Tibial nerve (tissue), 4 donors: ENCODE results near the gene NBEAL2. TPM values are rescaled to one million over a fixed set of nuclear protein-coding genes. Genes with fewer than 3 reads are reported as not detected.

Source experiments
- DNase-seq, 2 donors: peaks; one replicate each; pipeline ENCODE4 v3.0.0-alpha.2; 2019; ENCODE audit warnings: low spot score in 2 of 2
- H3K27ac ChIP-seq, 4 donors: fragments of 200-600 bp; sonication (generic) in 3 of 4; one replicate each; pipeline ENCODE4 v1.5.1; 2017 to 2019; ENCODE audit warnings: mild to moderate bottlenecking in 1 of 4
- H3K27me3 ChIP-seq, 2 donors: fragments of 200-600 bp; sonication (generic) in 1 of 2; one replicate each; pipeline versions ENCODE4 v1.5.1 to v1.6.0; 2017 to 2019
- H3K36me3 ChIP-seq, 3 donors: fragments of 200-600 bp; sonication (generic); one replicate each; pipeline ENCODE4 v1.5.1; 2018 to 2019
- H3K4me1 ChIP-seq, 4 donors: fragments of 200-600 bp; sonication (generic) in 3 of 4; one replicate each; pipeline ENCODE4 v1.5.1; 2017 to 2019
- H3K4me3 ChIP-seq, 4 donors: fragments of 200-600 bp; sonication (generic) in 3 of 4; one replicate each; pipeline ENCODE4 v1.5.1; 2017 to 2019; ENCODE audit warnings: mild to moderate bottlenecking in 1 of 4, moderate library complexity in 1 of 4
- H3K9me3 ChIP-seq, 4 donors: fragments of 200-600 bp; sonication (generic) in 3 of 4; one replicate each; pipeline ENCODE4 v1.5.1; 2017 to 2019
- EP300 ChIP-seq, 2 donors: sonication (generic); formaldehyde crosslinking; IDR thresholded peaks; one replicate each; pipeline ENCODE4 v1.6.1; 2017; ENCODE audit warnings: antibody characterized with exemption in 2 of 2, mild to moderate bottlenecking in 1 of 2
- POLR2A ChIP-seq, 2 donors: fragments of 450-650 bp; IDR thresholded peaks; one replicate each; pipeline ENCODE4 v1.6.1; 2017; ENCODE audit warnings: antibody characterized with exemption in 2 of 2, mild to moderate bottlenecking in 2 of 2, moderate library complexity in 2 of 2
- WGBS, 2 donors: methylation state at CpG; one replicate each; pipeline ENCODE4 v1.1.5; 2018; 5-methylcytosine and 5-hydroxymethylcytosine counted together
- total RNA-seq, 4 donors: library from RNA; depleted of rRNA; stranded (reverse); fragments of >200 nt; gene quantifications; one replicate each; pipeline ENCODE4 v1.1.0, GENCODE V29; 2016
- TF ChIP-seq, protein P1 (sequence below), 5 experiments: fragments of 200-600 bp in 3 of 5; fragments of 450-650 bp in 2 of 5; sonication (generic) in 3 of 5; IDR thresholded peaks; one replicate each; pipeline ENCODE4 v1.5.1; 2016 to 2019; ENCODE audit warnings: antibody characterized with exemption in 5 of 5, mild to moderate bottlenecking in 3 of 5, moderate library complexity in 2 of 5

Gene NBEAL2
- total RNA-seq, 4 donors from 2014 or later, result 25.3 to 92.1 (median 26.6) TPM

GRCh38 chr3:46984591-46985459 lies 5.4 kb downstream of the NBEAL2 start:
- H3K4me3 ChIP-seq, result no peak overlapping the region
- no peaks in the 10 kb centered on the region for H3K27me3 ChIP-seq
- TF ChIP-seq EP300 (IDR thresholded peaks at IDR 0.05) (no peak), POLR2A (IDR thresholded peaks at IDR 0.05) (no peak)
- TF ChIP-seq, protein P1, sequence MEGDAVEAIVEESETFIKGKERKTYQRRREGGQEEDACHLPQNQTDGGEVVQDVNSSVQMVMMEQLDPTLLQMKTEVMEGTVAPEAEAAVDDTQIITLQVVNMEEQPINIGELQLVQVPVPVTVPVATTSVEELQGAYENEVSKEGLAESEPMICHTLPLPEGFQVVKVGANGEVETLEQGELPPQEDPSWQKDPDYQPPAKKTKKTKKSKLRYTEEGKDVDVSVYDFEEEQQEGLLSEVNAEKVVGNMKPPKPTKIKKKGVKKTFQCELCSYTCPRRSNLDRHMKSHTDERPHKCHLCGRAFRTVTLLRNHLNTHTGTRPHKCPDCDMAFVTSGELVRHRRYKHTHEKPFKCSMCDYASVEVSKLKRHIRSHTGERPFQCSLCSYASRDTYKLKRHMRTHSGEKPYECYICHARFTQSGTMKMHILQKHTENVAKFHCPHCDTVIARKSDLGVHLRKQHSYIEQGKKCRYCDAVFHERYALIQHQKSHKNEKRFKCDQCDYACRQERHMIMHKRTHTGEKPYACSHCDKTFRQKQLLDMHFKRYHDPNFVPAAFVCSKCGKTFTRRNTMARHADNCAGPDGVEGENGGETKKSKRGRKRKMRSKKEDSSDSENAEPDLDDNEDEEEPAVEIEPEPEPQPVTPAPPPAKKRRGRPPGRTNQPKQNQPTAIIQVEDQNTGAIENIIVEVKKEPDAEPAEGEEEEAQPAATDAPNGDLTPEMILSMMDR (IDR thresholded peaks at IDR 0.05), result no peak
- 85 to 87% methylated on average over 10 to 11 of the region's 11 CpGs for WGBS, 2 donors
- no peak for DNase-seq
- H3K36me3 ChIP-seq, result peaks cover 0 to 18% (median 0%) of the 10 kb centered on the region in 3 donors
- peaks cover 0 to 55% (median 14%) of the 10 kb centered on the region in 4 donors for H3K4me1 ChIP-seq
- no peak overlapping the region for H3K27ac ChIP-seq
- H3K9me3 ChIP-seq, result no peaks in the 10 kb centered on the region

GRCh38 chr3:46985588-46985987 lies 6.1 kb downstream of the NBEAL2 start:
- H3K36me3 ChIP-seq, result peaks cover 0 to 18% (median 0%) of the 10 kb centered on the region in 3 donors
- H3K4me3 ChIP-seq, result no peak overlapping the region
- H3K9me3 ChIP-seq, result no peaks in the 10 kb centered on the region
- H3K27me3 ChIP-seq, result no peaks in the 10 kb centered on the region
- H3K27ac ChIP-seq, result no peak overlapping the region
- TF ChIP-seq, protein P1 (IDR thresholded peaks at IDR 0.05), result no peak
- TF ChIP-seq POLR2A (IDR thresholded peaks at IDR 0.05) (no peak), EP300 (IDR thresholded peaks at IDR 0.05) (no peak)
- DNase-seq, result no peak
- H3K4me1 ChIP-seq, result peaks cover 0 to 56% (median 15%) of the 10 kb centered on the region in 4 donors
- WGBS, 2 donors, result 85 to 91% methylated on average over 5 of the region's 5 CpGs

DNA sequence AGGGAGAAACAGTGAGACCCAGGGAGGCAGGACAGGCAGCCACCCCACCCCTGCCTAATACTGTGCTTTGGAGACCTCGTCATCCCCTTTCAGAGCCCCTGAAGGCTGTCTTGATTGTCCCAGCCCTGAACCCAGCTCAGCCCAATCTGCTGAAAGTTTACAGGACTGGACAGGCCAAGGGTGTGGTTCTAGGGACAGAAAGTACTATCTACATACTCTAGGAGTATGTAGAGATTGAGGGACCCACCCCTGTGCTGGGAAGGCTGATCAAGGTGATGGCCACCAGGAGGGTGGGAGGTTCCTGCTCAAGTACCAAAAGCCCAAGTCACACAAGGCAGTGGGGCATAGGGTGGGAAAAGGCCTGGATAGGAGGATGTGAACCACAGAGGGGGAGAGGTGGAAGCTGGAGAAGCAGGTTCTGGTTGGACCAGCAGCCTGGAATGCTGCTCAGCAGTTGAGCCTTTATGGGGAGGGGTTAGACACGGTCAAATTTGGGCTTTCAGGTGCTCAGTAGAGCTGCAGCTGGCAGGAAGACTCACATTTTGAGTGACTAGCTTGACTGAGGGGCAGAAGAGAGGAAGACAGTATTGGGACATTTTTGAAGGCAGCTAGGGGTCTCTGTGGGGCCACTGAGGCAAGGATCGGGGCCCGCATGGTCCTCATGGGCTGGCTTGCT lies 6.7 kb downstream of the NBEAL2 start:
- no peak overlapping the region for H3K27ac ChIP-seq

GRCh38 chr3:46986782-46987310 lies 7.4 kb downstream of the NBEAL2 start:
- TF ChIP-seq EP300 (IDR thresholded peaks at IDR 0.05), result no peak
- TF ChIP-seq POLR2A (IDR thresholded peaks at IDR 0.05), result no peak
- TF ChIP-seq, protein P1 (IDR thresholded peaks at IDR 0.05), result no peak
- H3K4me1 ChIP-seq, result peaks cover 0 to 53% (median 11%) of the 10 kb centered on the region in 4 donors
- peak overlapping the region in 1 of 4 donors; percentile 50 for H3K27ac ChIP-seq

More for the DNA sequence above, 6.7 kb downstream of the NBEAL2 start:
- no peak overlapping the region for H3K4me3 ChIP-seq
- WGBS, 2 donors, result 94 to 96% methylated on average over 4 of the region's 4 CpGs
- H3K27me3 ChIP-seq, result no peaks in the 10 kb centered on the region
- peaks cover 0 to 58% (median 14%) of the 10 kb centered on the region in 4 donors for H3K4me1 ChIP-seq
- TF ChIP-seq POLR2A (IDR thresholded peaks at IDR 0.05), result no peak
- TF ChIP-seq EP300 (IDR thresholded peaks at IDR 0.05), result no peak
- TF ChIP-seq, protein P1 (IDR thresholded peaks at IDR 0.05), result no peak
- DNase-seq, result no peak
- no peaks in the 10 kb centered on the region for H3K9me3 ChIP-seq
- peaks cover 0 to 24% (median 0%) of the 10 kb centered on the region in 3 donors for H3K36me3 ChIP-seq

More at GRCh38 chr3:46986782-46987310, 7.4 kb downstream of the NBEAL2 start:
- H3K4me3 ChIP-seq, result no peak overlapping the region
- H3K36me3 ChIP-seq, result peaks cover 0 to 30% (median 0%) of the 10 kb centered on the region in 3 donors
- H3K27me3 ChIP-seq, result no peaks in the 10 kb centered on the region
- no peak for DNase-seq
- H3K9me3 ChIP-seq, result no peaks in the 10 kb centered on the region
- 63 to 69% methylated on average over 3 of the region's 3 CpGs for WGBS, 2 donors
